GM12892 (cell line): Measurements from ENCODE around the gene USP50.

Experiments
- POLR2A ChIP-seq: IDR thresholded peaks from 2 replicates; pipeline ENCODE4 v1.6.1; 2011; ENCODE audit warnings: low read depth, low read length, control low read depth
- TAF1 ChIP-seq: IDR thresholded peaks from 2 replicates; pipeline ENCODE4 v1.6.1; 2011; ENCODE audit warnings: low read depth, mild to moderate bottlenecking, control low read depth, low read length, borderline replicate concordance

DNA sequence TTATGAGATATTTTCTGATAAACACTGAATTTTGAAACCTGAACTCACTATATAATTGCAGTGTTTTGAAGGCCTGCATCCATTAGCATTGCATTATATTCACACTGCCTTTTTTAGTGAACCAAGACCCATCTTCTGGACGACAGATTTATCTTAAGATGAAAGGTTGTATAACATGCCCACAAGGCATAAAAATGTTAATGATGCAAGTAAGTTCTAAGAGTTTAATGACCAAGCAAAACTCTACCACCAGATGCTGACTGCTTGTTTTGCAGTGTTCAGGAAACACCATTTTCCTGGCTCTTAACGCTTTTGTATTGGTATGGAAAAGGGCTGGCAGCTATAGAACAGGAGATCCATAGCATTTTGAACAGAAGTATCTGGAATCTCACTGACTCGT is 46.1 kb downstream of the USP50 start:
- TF ChIP-seq POLR2A, result no peak
- no peak for TF ChIP-seq TAF1
